Activated naive CD4-positive, alpha-beta T cell treated with anti-CD3 and anti-CD28 coated beads for 36 hours (primary cell): ENCODE results near the gene WIPF3. TPM values are rescaled to one million over a fixed set of nuclear protein-coding genes. Genes with fewer than 3 reads are reported as not detected.

ENCODE experiments used
- CTCF ChIA-PET: fragments of 350-600 bp; sonication (Branson Sonifier 250); formaldehyde crosslinking; loops from one replicate; lab custom pipeline; 2021; ENCODE audit warnings: antibody characterized with exemption; lab: Charles Lee
- DNase-seq: peaks from one replicate; pipeline ENCODE4 v3.0.0-alpha.2; 2020
- H3K27ac Mint-ChIP-seq: one replicate; pipeline ENCODE4 v1.8.0; 2021; ENCODE audit warnings: mild to moderate bottlenecking, mixed read lengths
- H3K27me3 Mint-ChIP-seq: one replicate; pipeline ENCODE4 v1.8.0; 2021; ENCODE audit warnings: low read depth, mixed read lengths
- H3K36me3 Mint-ChIP-seq: one replicate; pipeline ENCODE4 v1.8.0; 2021; ENCODE audit warnings: low read depth, mixed read lengths
- H3K4me1 Mint-ChIP-seq: one replicate; pipeline ENCODE4 v1.8.0; 2021; ENCODE audit warnings: low read depth, mixed read lengths
- H3K4me3 Mint-ChIP-seq: one replicate; pipeline ENCODE4 v1.8.0; 2021; ENCODE audit warnings: mild to moderate bottlenecking, moderate library complexity, mixed read lengths
- H3K9me3 Mint-ChIP-seq: one replicate; pipeline ENCODE4 v1.8.0; 2021; ENCODE audit warnings: mixed read lengths
- intact Hi-C: fragments of 100-400 bp; cut with micrococcal nuclease; formaldehyde crosslinking; loops from one replicate; pipeline ENCODE4 v1.15.1; 2023
- total RNA-seq, 2 experiments: library from RNA; stranded (reverse); gene quantifications; one replicate each; pipeline ENCODE4 v1.2.3, GENCODE V29; 2021

Gene WIPF3
- total RNA-seq, 2 experiments from 2014 or later = not detected

- CTCF ChIA-PET = no interaction called here
- no peak overlapping the region for H3K27ac Mint-ChIP-seq
- H3K27me3 Mint-ChIP-seq = no peaks in the 10 kb centered on the region
Measured at GRCh38 chr7:29854257-29854938, 48.1 kb downstream of the WIPF3 start.

GRCh38 chr7:29857654-29858053, 51.3 kb downstream of the WIPF3 start:
- CTCF ChIA-PET = no interaction called here
- intact Hi-C loops = no loop called here
- no peak for DNase-seq
- H3K4me1 Mint-ChIP-seq = no peaks in the 10 kb centered on the region
- H3K9me3 Mint-ChIP-seq = no peaks in the 10 kb centered on the region
- H3K4me3 Mint-ChIP-seq = no peak overlapping the region
- no peaks in the 10 kb centered on the region for H3K36me3 Mint-ChIP-seq
- H3K27me3 Mint-ChIP-seq = no peaks in the 10 kb centered on the region
- H3K27ac Mint-ChIP-seq = no peak overlapping the region

More at GRCh38 chr7:29854257-29854938, 48.1 kb downstream of the WIPF3 start:
- no peak for DNase-seq
- Mint-ChIP-seq H3K4me3 (no peak overlapping the region), H3K4me1 (no peaks in the 10 kb centered on the region), H3K9me3 (no peaks in the 10 kb centered on the region), H3K36me3 (no peaks in the 10 kb centered on the region)
- intact Hi-C loops = no loop called here

- no peak for DNase-seq
- Mint-ChIP-seq H3K27me3 (no peaks in the 10 kb centered on the region), H3K9me3 (no peaks in the 10 kb centered on the region), H3K36me3 (no peaks in the 10 kb centered on the region), H3K4me3 (no peak overlapping the region), H3K27ac (no peak overlapping the region), H3K4me1 (no peaks in the 10 kb centered on the region)
- CTCF ChIA-PET = no interaction called here
- intact Hi-C loops = no loop called here
Measured at GRCh38 chr7:29858191-29858951, 52.1 kb downstream of the WIPF3 start.

GRCh38 chr7:29859104-29859503, 52.8 kb downstream of the WIPF3 start:
- CTCF ChIA-PET = no interaction called here

GRCh38 chr7:29859524-29860185, 53.3 kb downstream of the WIPF3 start:
- no peak for DNase-seq
- H3K4me1 Mint-ChIP-seq = no peaks in the 10 kb centered on the region
- no peaks in the 10 kb centered on the region for H3K9me3 Mint-ChIP-seq
- H3K27me3 Mint-ChIP-seq = no peaks in the 10 kb centered on the region
- H3K4me3 Mint-ChIP-seq = no peak overlapping the region
- no peak overlapping the region for H3K27ac Mint-ChIP-seq
- no peaks in the 10 kb centered on the region for H3K36me3 Mint-ChIP-seq
- intact Hi-C loops = no loop called here
- CTCF ChIA-PET = no interaction called here

More at GRCh38 chr7:29859104-29859503, 52.8 kb downstream of the WIPF3 start:
- no peaks in the 10 kb centered on the region for H3K27me3 Mint-ChIP-seq
- no peaks in the 10 kb centered on the region for H3K36me3 Mint-ChIP-seq
- no peaks in the 10 kb centered on the region for H3K9me3 Mint-ChIP-seq
- no peak for DNase-seq
- no peak overlapping the region for H3K27ac Mint-ChIP-seq
- no peaks in the 10 kb centered on the region for H3K4me1 Mint-ChIP-seq
- H3K4me3 Mint-ChIP-seq = no peak overlapping the region
- intact Hi-C loops = no loop called here

- DNase-seq = no peak
- H3K4me3 Mint-ChIP-seq = no peak overlapping the region
- no peaks in the 10 kb centered on the region for H3K36me3 Mint-ChIP-seq
- peaks cover under 1% of the 10 kb centered on the region for H3K27me3 Mint-ChIP-seq
- H3K9me3 Mint-ChIP-seq = no peaks in the 10 kb centered on the region
- no peak overlapping the region for H3K27ac Mint-ChIP-seq
- H3K4me1 Mint-ChIP-seq = no peaks in the 10 kb centered on the region
- intact Hi-C loops = no loop called here
- CTCF ChIA-PET = no interaction called here
Measured at GRCh38 chr7:29860186-29860585, 53.9 kb downstream of the WIPF3 start.

GRCh38 chr7:29861884-29862283, 55.6 kb downstream of the WIPF3 start:
- Mint-ChIP-seq H3K27ac (no peak overlapping the region), H3K27me3 (peaks cover 2% of the 10 kb centered on the region), H3K4me3 (no peak overlapping the region), H3K36me3 (no peaks in the 10 kb centered on the region), H3K9me3 (no peaks in the 10 kb centered on the region), H3K4me1 (no peaks in the 10 kb centered on the region)
- CTCF ChIA-PET = no interaction called here
- intact Hi-C loops = no loop called here
- no peak for DNase-seq

- H3K4me1 Mint-ChIP-seq = no peaks in the 10 kb centered on the region
- CTCF ChIA-PET = no interaction called here
- no peaks in the 10 kb centered on the region for H3K36me3 Mint-ChIP-seq
- H3K9me3 Mint-ChIP-seq = no peaks in the 10 kb centered on the region
- no peak for DNase-seq
- H3K27ac Mint-ChIP-seq = no peak overlapping the region
- no peak overlapping the region for H3K4me3 Mint-ChIP-seq
- peaks cover 2% of the 10 kb centered on the region for H3K27me3 Mint-ChIP-seq
- intact Hi-C loops = no loop called here
Measured at GRCh38 chr7:29864656-29865055, 58.3 kb downstream of the WIPF3 start.

GRCh38 chr7:29865526-29865925, 59.2 kb downstream of the WIPF3 start:
- Mint-ChIP-seq H3K36me3 (no peaks in the 10 kb centered on the region), H3K9me3 (no peaks in the 10 kb centered on the region), H3K4me1 (no peaks in the 10 kb centered on the region), H3K27me3 (peaks cover 8% of the 10 kb centered on the region), H3K4me3 (no peak overlapping the region), H3K27ac (no peak overlapping the region)
- intact Hi-C loops = no loop called here
- CTCF ChIA-PET = no interaction called here
- DNase-seq = no peak

- Mint-ChIP-seq H3K4me1 (no peaks in the 10 kb centered on the region), H3K36me3 (no peaks in the 10 kb centered on the region), H3K4me3 (no peak overlapping the region), H3K27me3 (peaks cover 9% of the 10 kb centered on the region), H3K9me3 (no peaks in the 10 kb centered on the region), H3K27ac (no peak overlapping the region)
- intact Hi-C loops = no loop called here
- CTCF ChIA-PET = interaction anchor here (1.1 kb wide), 1 partner anchor 55 kb away, joined by 5 read pairs; no protein-coding TSS in a partner anchor
- DNase-seq = no peak
Measured at GRCh38 chr7:29866490-29866930, 60.2 kb downstream of the WIPF3 start.

- no peaks in the 10 kb centered on the region for H3K9me3 Mint-ChIP-seq
- CTCF ChIA-PET = no interaction called here
Measured at GRCh38 chr7:29871787-29872398, 65.6 kb downstream of the WIPF3 start.

GRCh38 chr7:29873644-29874294, 67.5 kb downstream of the WIPF3 start:
- no peak overlapping the region for H3K4me3 Mint-ChIP-seq
- H3K27me3 Mint-ChIP-seq = peaks cover 17% of the 10 kb centered on the region
- H3K36me3 Mint-ChIP-seq = no peaks in the 10 kb centered on the region
- CTCF ChIA-PET = interaction anchor here (0.9 kb wide), 1 partner anchor 80 kb away, joined by 3 read pairs; no protein-coding TSS in a partner anchor
- DNase-seq = no peak
- no peaks in the 10 kb centered on the region for H3K9me3 Mint-ChIP-seq
- intact Hi-C loops = no loop called here
- H3K4me1 Mint-ChIP-seq = peaks cover 2% of the 10 kb centered on the region
- H3K27ac Mint-ChIP-seq = no peak overlapping the region

More at GRCh38 chr7:29871787-29872398, 65.6 kb downstream of the WIPF3 start:
- intact Hi-C loops = no loop called here
- no peaks in the 10 kb centered on the region for H3K4me1 Mint-ChIP-seq
- H3K27ac Mint-ChIP-seq = no peak overlapping the region
- H3K4me3 Mint-ChIP-seq = no peak overlapping the region
- no peak for DNase-seq
- no peaks in the 10 kb centered on the region for H3K36me3 Mint-ChIP-seq
- H3K27me3 Mint-ChIP-seq = peaks cover 15% of the 10 kb centered on the region
